Erythroblast (primary cell): ENCODE measurements around the gene DHRS9.

ENCODE experiments used
- GATA1 ChIP-seq: IDR thresholded peaks from 2 replicates; pipeline ENCODE4 v1.6.1; 2011; ENCODE audit warnings: low read depth, mild to moderate bottlenecking, control low read depth, low read length, moderate library complexity
- POLR2A ChIP-seq: IDR thresholded peaks from 2 replicates; pipeline ENCODE4 v1.6.1; 2011; ENCODE audit warnings: mild to moderate bottlenecking, low read length

GRCh38 chr2:169034984-169035544 lies 34.3 kb upstream of the DHRS9 start:
- TF ChIP-seq POLR2A (no peak), GATA1 (no peak)
